Adipocyte (in vitro differentiated cells): ENCODE measurements around the gene URGCP.

Source experiments
- DNase-seq: peaks from one replicate; pipeline ENCODE4 v3.0.0-alpha.2; 2015; ENCODE audit warnings: low read depth
- H3K27me3 ChIP-seq: replicated peaks from 2 replicates; pipeline ENCODE4 v1.7.0; 2013; ENCODE audit warnings: mild to moderate bottlenecking, low read length, moderate library complexity; ENCODE audit not compliant: control insufficient read depth, insufficient read depth
- H3K36me3 ChIP-seq: 2 replicates; pipeline ENCODE4 v1.7.0; 2013; ENCODE audit warnings: low read length, mild to moderate bottlenecking, moderate library complexity; ENCODE audit not compliant: control insufficient read depth, insufficient read depth, severe bottlenecking
- H3K4me1 ChIP-seq: 2 replicates; pipeline ENCODE4 v1.7.0; 2013; ENCODE audit warnings: mild to moderate bottlenecking, low read length, moderate library complexity; ENCODE audit not compliant: control insufficient read depth, insufficient read depth
- H3K4me3 ChIP-seq: 2 replicates; pipeline ENCODE4 v1.7.0; 2013; ENCODE audit warnings: mild to moderate bottlenecking, low read length, moderate library complexity
- H3K9ac ChIP-seq: 2 replicates; pipeline ENCODE4 v1.7.0; 2013; ENCODE audit warnings: mild to moderate bottlenecking, low read length, moderate library complexity
- H3K9me3 ChIP-seq: 2 replicates; pipeline ENCODE4 v1.7.0; 2013; ENCODE audit warnings: mild to moderate bottlenecking, low read length, moderate library complexity; ENCODE audit not compliant: control insufficient read depth

The URGCP gene

GRCh38 chr7:43933902-43934560 lies 27.6 kb upstream of the URGCP start:
- Histone ChIP-seq H3K36me3 (no peaks in the 10 kb centered on the region), H3K4me1 (peaks cover 5% of the 10 kb centered on the region), H3K9ac (no peak overlapping the region), H3K4me3 (no peak overlapping the region), H3K27me3 (no peaks in the 10 kb centered on the region), H3K9me3 (no peaks in the 10 kb centered on the region)
- no peak for DNase-seq

DNA sequence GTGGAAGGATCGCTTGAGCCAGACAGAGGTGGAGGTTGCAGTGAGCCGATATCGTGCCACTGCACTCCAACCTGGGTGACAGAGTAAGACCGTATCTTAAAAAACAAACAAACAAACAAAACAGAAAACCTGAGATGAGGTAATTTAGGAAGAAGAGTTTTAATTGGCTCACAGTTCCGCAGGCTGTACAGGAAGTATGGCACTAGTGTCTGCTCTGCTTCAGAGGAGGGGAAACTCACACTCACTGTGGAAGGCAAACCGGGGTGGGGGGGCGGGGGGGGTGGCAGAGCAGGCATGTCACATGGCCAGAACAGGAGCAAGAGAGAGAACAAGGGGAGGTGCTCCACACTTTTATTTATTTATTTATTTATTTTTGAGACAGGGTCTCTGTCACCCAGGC lies 24.9 kb upstream of the URGCP start:
- H3K9ac ChIP-seq = no peak overlapping the region
- H3K4me3 ChIP-seq = no peak overlapping the region
- no peaks in the 10 kb centered on the region for H3K36me3 ChIP-seq
- no peak for DNase-seq
- peaks cover 5% of the 10 kb centered on the region for H3K4me1 ChIP-seq
- no peaks in the 10 kb centered on the region for H3K9me3 ChIP-seq
- no peaks in the 10 kb centered on the region for H3K27me3 ChIP-seq

DNA sequence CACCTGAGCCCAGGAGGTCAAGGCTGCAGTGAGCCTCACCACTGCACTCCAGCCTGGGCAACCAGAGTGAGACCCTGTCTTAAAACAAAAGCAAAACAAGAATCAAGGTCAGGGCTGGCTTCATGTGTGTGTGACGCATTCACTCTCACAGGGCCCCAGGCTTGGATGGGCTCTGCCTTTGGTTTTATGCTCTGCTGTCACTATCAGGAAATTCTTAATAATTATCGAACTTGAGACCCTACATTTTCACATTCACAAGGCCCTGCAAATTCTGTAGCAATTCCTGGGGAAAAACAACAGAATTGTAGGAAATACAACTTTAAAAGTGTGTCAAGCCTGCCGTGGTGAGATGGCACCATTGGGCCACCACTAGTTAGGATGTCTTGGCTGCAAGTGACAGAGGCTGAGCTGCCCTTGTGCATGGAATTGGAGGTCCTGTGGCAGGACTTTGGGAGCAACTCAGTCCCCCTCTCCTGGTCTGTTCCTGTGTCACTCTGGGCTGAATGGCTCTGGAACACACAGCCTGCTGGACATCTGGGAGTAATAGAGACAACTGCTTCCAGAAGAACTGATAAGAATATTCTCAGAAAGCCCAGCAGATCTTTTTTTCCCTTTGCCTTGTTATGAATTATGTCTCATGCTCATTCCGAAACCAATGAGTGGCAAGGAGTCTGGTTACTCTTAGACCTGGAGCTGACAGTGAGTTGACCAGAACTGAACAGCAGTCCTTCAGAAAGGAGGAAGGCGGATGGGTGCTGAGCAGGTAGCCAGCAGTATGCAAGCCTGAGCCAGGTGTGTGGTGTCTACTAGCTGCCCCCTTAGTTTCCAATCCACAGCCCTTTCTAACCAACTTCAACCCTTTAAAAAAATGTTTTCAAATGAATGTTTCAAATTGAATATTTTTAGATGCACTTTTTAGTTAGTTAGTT lies 23.4 kb upstream of the URGCP start:
- H3K9me3 ChIP-seq = no peaks in the 10 kb centered on the region
- H3K4me3 ChIP-seq = no peak overlapping the region
- DNase-seq = no peak
- H3K4me1 ChIP-seq = peaks cover 5% of the 10 kb centered on the region
- no peak overlapping the region for H3K9ac ChIP-seq
- no peaks in the 10 kb centered on the region for H3K36me3 ChIP-seq
- H3K27me3 ChIP-seq = no peaks in the 10 kb centered on the region

DNA sequence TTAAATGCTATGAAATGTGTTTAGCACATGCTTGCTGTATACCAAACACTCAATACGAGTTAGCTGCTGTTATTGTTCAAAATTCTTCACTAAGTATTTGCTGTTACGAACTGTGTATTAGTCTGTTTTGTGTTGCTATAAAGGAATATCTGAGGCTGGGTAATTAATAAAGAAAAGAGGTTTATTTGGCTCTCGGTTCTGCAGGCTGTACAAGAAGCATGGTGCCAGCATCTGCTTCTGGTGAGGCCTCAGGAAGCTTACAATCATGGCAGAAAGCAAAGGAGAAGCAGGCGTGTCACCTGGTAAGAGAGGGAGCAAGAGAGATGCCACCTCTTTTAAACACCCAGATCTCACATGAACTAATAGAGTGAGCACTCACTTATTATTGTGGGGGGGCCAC lies 21.4 kb upstream of the URGCP start:
- peaks cover 5% of the 10 kb centered on the region for H3K4me1 ChIP-seq
- no peaks in the 10 kb centered on the region for H3K27me3 ChIP-seq
- no peak overlapping the region for H3K9ac ChIP-seq
- no peaks in the 10 kb centered on the region for H3K36me3 ChIP-seq
- no peaks in the 10 kb centered on the region for H3K9me3 ChIP-seq
- no peak for DNase-seq
- no peak overlapping the region for H3K4me3 ChIP-seq

DNA sequence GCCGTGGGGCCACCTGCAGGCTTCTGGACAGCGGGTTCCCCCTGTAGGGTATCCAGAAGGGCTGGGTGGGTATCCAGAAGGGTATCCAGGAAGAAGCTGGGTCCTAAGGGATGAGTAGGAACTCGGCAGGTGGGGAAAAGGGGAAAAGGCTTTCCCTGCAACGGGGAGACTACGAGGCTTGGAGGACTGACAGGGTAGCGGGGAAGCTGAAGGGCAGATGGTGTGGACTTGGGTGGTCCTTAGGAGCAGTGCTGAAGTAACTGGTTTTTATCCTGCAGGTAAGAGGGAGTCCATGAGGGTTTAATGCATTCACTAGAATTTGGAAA lies 20.4 kb upstream of the URGCP start:
- H3K9me3 ChIP-seq = no peaks in the 10 kb centered on the region
- no peaks in the 10 kb centered on the region for H3K36me3 ChIP-seq
- peak overlapping the region; percentile 83 for H3K4me3 ChIP-seq
- H3K27me3 ChIP-seq = no peaks in the 10 kb centered on the region
- H3K4me1 ChIP-seq = peaks cover 5% of the 10 kb centered on the region
- H3K9ac ChIP-seq = peak overlapping the region; percentile 88
- no peak for DNase-seq

- DNase-seq = peak; percentile 87
- Histone ChIP-seq H3K9ac (peak within 1 kb of the TSS; percentile 88), H3K36me3 (no peaks in the 10 kb centered on the region), H3K4me3 (peak within 1 kb of the TSS; percentile 83), H3K4me1 (peaks cover 5% of the 10 kb centered on the region), H3K27me3 (no peaks in the 10 kb centered on the region), H3K9me3 (no peaks in the 10 kb centered on the region)
Measured at GRCh38 chr7:43925984-43926797, 19.8 kb upstream of the URGCP start, which contains the start of gene UBE2D4. TSS of gene UBE2D4 (plus strand) at chr7:43926436. CDS start at chr7:43926533, 97 bp downstream.

DNA sequence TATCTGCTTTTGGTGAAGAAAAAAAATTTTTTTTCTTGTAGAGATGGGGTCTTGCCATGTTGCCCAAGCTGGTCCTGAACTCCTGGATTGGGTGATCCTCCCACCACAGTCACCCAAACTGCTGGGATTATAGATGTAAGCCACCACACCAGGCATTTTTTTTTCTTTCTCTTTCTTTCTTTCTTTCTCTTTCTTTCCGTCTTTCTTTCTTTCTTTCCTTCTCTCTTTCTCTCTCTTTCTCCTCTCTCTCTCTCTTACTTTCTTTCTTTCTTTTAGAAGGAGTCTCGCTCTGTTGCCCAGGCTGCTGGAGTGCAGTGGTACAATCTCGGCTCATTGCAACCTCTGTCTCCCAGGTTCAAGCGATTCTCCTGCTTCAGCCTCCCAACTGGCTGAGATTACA lies 16.3 kb upstream of the URGCP start:
- H3K4me1 ChIP-seq = peaks cover 5% of the 10 kb centered on the region
- DNase-seq = no peak
- no peaks in the 10 kb centered on the region for H3K9me3 ChIP-seq
- no peak overlapping the region for H3K9ac ChIP-seq
- no peak overlapping the region for H3K4me3 ChIP-seq
- H3K27me3 ChIP-seq = no peaks in the 10 kb centered on the region
- H3K36me3 ChIP-seq = peaks cover 8% of the 10 kb centered on the region

DNA sequence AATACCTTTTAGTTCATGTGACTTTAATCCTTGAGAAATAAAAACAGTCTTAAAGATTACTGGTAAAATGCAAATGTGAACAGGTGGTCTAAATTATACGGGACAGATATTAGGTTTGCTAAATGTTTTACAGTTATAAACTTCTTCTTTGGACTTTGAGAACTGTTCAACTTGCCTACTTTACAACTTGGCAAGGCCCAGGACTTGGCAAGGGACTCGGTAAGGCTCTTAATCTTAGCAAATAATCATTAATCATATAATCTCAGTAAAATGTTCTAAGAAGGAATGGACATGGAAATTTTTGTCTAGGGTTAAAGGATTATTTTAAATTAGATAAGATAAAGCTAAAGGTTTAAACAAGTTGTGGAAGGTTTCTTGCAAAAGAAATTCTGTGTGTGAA lies 15.0 kb upstream of the URGCP start:
- no peak overlapping the region for H3K4me3 ChIP-seq
- no peaks in the 10 kb centered on the region for H3K27me3 ChIP-seq
- no peaks in the 10 kb centered on the region for H3K4me1 ChIP-seq
- H3K36me3 ChIP-seq = peaks cover 8% of the 10 kb centered on the region
- DNase-seq = no peak
- no peaks in the 10 kb centered on the region for H3K9me3 ChIP-seq
- no peak overlapping the region for H3K9ac ChIP-seq

GRCh38 chr7:43915907-43916306 lies 9.5 kb upstream of the URGCP start:
- Histone ChIP-seq H3K9ac (no peak overlapping the region), H3K9me3 (no peaks in the 10 kb centered on the region), H3K27me3 (no peaks in the 10 kb centered on the region), H3K36me3 (peaks cover 8% of the 10 kb centered on the region), H3K4me3 (no peak overlapping the region), H3K4me1 (no peaks in the 10 kb centered on the region)
- no peak for DNase-seq

GRCh38 chr7:43914795-43915194 lies 8.4 kb upstream of the URGCP start:
- Histone ChIP-seq H3K27me3 (no peaks in the 10 kb centered on the region), H3K4me1 (no peaks in the 10 kb centered on the region), H3K9ac (no peak overlapping the region), H3K4me3 (no peak overlapping the region), H3K36me3 (peaks cover 8% of the 10 kb centered on the region), H3K9me3 (no peaks in the 10 kb centered on the region)
- DNase-seq = no peak

DNA sequence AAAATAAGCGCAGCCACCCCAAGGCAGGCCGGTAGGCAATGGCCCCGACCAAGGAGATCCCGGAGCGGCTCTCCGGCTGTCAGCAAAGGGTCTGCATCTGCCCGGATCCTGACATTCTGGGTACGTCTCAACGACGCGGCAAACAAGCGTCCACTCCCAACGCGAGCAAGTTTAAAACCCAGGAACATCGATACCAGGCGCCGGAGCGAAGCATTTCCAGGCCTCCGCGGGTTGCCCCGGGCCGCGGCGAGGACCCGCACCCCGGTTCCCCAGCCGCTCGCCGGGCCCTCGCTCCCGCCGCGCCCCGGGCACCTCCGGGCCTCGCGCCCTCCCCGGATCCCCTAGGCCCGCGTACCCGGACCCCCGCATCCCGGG lies 453 bp downstream of the URGCP start:
- peaks cover 20% of the 10 kb centered on the region for H3K4me1 ChIP-seq
- H3K27me3 ChIP-seq = no peaks in the 10 kb centered on the region
- H3K9me3 ChIP-seq = no peaks in the 10 kb centered on the region
- peak overlapping the region; percentile 94 for H3K9ac ChIP-seq
- H3K4me3 ChIP-seq = peak overlapping the region; percentile 92
- DNase-seq = peak; percentile 69
- no peaks in the 10 kb centered on the region for H3K36me3 ChIP-seq
